ENCODE measurements around the gene ARL1. TPM values are rescaled to one million over a fixed set of nuclear protein-coding genes. Genes with fewer than 3 reads are reported as not detected.
"Not testable (repeated sequence)": the region's sequence is repeated elsewhere in the genome, so short reads cannot be mapped to it uniquely, and the experiment has no call there.

Gene ARL1
- total RNA-seq, 1 donor from 2014 or later, result 45.4 TPM

- Mint-ChIP-seq H3K9me3 (no peaks in the 10 kb centered on the region), H3K4me1 (peaks cover 24% of the 10 kb centered on the region), H3K4me3 (peak overlapping the region; percentile 99), H3K27ac (peak overlapping the region; percentile 97), H3K36me3 (ENCODE audit: low read depth) (peaks cover 16% of the 10 kb centered on the region), H3K27me3 (no peaks in the 10 kb centered on the region)
- ChIA-PET POLR2A (interaction anchor here (0.8 to 3.2 kb wide), 7 partner anchors 19 to 529 kb away, joined by 4 to 16 read pairs (median 4); partner anchors contain the start of genes GNPTAB and UTP20), CTCF (interaction anchor here (1.3 kb wide), 1 partner anchor 422 kb away, joined by 6 read pairs; no protein-coding TSS in a partner anchor)
- no peak for TF ChIP-seq CTCF (IDR thresholded peaks at IDR 0.05)
- ATAC-seq (ENCODE audit: low read depth), result peak; percentile 10
- no peak for DNase-seq
- intact Hi-C loops (cut with micrococcal nuclease), result loop anchor here (5.0 to 10.0 kb wide), 2 partner anchors 525 to 1078 kb away; partner anchors contain the start of gene IGF1
Measured at GRCh38 chr12:101407049-101407435, 530 bp downstream of the ARL1 start.

DNA sequence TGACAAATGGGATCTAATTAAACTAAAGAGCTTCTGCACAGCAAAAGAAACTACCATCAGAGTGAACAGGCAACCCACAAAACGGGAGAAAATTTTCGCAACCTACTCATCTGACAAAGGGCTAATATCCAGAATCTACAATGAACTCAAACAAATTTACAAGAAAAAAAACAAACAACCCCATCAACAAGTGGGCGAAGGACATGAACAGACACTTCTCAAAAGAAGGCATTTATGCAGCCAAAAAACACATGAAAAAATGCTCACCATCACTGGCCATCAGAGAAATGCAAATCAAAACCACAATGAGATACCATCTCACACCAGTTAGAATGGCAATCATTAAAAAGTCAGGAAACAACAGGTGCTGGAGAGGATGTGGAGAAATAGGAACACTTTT, 16.4 kb downstream of the ARL1 start:
- H3K36me3 Mint-ChIP-seq (ENCODE audit: low read depth), result peaks cover 58% of the 10 kb centered on the region

GRCh38 chr12:101379149-101379548, 28.4 kb downstream of the ARL1 start:
- no peak for TF ChIP-seq CTCF (IDR thresholded peaks at IDR 0.05)
- no peak overlapping the region for H3K27ac Mint-ChIP-seq
- ChIA-PET POLR2A (no interaction called here), CTCF (no interaction called here)
- no peaks in the 10 kb centered on the region for H3K4me1 Mint-ChIP-seq
- no peaks in the 10 kb centered on the region for H3K27me3 Mint-ChIP-seq
- intact Hi-C loops (cut with micrococcal nuclease), result no loop called here
- ATAC-seq (ENCODE audit: low read depth) (no peak), DNase-seq (no peak)
- H3K9me3 Mint-ChIP-seq, result no peaks in the 10 kb centered on the region
- peaks cover 91% of the 10 kb centered on the region for H3K36me3 Mint-ChIP-seq (ENCODE audit: low read depth)
- H3K4me3 Mint-ChIP-seq, result no peak overlapping the region

More for the DNA sequence above, 16.4 kb downstream of the ARL1 start:
- intact Hi-C loops (cut with micrococcal nuclease); ATAC-seq (ENCODE audit: low read depth); H3K27ac Mint-ChIP-seq; H3K27me3 Mint-ChIP-seq; H3K4me3 Mint-ChIP-seq; DNase-seq; CTCF ChIA-PET; H3K4me1 Mint-ChIP-seq; H3K9me3 Mint-ChIP-seq; POLR2A ChIA-PET: not testable (repeated sequence)

- H3K36me3 Mint-ChIP-seq (ENCODE audit: low read depth), result peaks cover 90% of the 10 kb centered on the region
- H3K27me3 Mint-ChIP-seq, result no peaks in the 10 kb centered on the region
- ChIA-PET CTCF (no interaction called here), POLR2A (interaction anchor here (1.3 kb wide), 1 partner anchor 10 kb away, joined by 6 read pairs; no protein-coding TSS in a partner anchor)
- DNase-seq, result no peak
- no peak for TF ChIP-seq CTCF (IDR thresholded peaks at IDR 0.05)
- H3K4me1 Mint-ChIP-seq, result no peaks in the 10 kb centered on the region
- intact Hi-C loops (cut with micrococcal nuclease), result no loop called here
- no peak for ATAC-seq (ENCODE audit: low read depth)
- H3K4me3 Mint-ChIP-seq, result no peak overlapping the region
- no peaks in the 10 kb centered on the region for H3K9me3 Mint-ChIP-seq
- no peak overlapping the region for H3K27ac Mint-ChIP-seq
Measured at GRCh38 chr12:101375573-101375972, 32.0 kb downstream of the ARL1 start.

DNA sequence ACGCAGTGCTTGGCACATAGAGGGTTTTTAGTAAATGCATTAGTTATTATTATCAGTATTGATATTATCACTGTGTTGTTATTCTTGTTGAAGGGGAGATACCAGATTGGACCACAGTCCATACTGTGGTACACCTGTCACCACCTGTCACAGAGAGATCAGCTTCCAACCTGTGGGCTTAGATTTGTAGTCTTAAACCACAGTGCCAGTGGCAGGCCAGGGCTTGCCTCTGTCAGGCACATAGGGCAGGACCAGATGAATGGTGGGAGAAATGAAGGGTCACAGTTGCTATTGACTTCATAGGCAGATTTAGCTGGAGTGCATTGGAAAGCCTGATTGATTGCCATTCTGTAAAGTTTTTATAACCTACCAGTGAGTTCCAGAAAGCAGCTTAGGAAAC, 35.1 kb downstream of the ARL1 start:
- POLR2A ChIA-PET, result no interaction called here
- H3K4me1 Mint-ChIP-seq, result no peaks in the 10 kb centered on the region
- H3K4me3 Mint-ChIP-seq, result no peak overlapping the region
- intact Hi-C loops (cut with micrococcal nuclease), result no loop called here
- DNase-seq (no peak), ATAC-seq (ENCODE audit: low read depth) (no peak)
- no peaks in the 10 kb centered on the region for H3K27me3 Mint-ChIP-seq
- no peak for TF ChIP-seq CTCF (IDR thresholded peaks at IDR 0.05)
- no peak overlapping the region for H3K27ac Mint-ChIP-seq
- H3K9me3 Mint-ChIP-seq, result no peaks in the 10 kb centered on the region
- peaks cover 91% of the 10 kb centered on the region for H3K36me3 Mint-ChIP-seq (ENCODE audit: low read depth)
- CTCF ChIA-PET, result no interaction called here

DNA sequence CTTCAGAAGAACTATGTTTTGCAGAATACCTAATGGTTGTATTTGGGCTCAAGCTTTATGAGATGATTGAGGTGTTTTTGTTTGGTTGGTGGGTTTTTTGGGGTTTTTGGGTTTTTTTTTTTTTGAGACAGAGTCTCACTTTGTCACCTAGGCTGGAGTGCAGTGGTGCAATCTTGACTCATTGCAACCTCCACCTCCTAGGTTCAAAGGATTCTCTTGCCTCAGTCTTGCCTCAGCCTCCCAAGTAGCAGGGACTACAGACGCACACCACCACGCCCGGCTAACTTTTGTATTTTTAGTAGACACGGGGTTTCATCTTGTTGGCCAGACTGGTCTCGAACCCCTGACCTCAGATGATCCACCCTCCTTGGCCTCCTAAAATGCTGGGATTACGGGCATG, 39.6 kb downstream of the ARL1 start:
- H3K27me3 Mint-ChIP-seq, result no peaks in the 10 kb centered on the region
- ChIA-PET POLR2A (no interaction called here), CTCF (no interaction called here)
- DNase-seq (no peak), ATAC-seq (ENCODE audit: low read depth) (no peak)
- intact Hi-C loops (cut with micrococcal nuclease), result no loop called here
- no peak overlapping the region for H3K27ac Mint-ChIP-seq
- H3K4me3 Mint-ChIP-seq, result no peak overlapping the region
- no peaks in the 10 kb centered on the region for H3K4me1 Mint-ChIP-seq
- TF ChIP-seq CTCF (IDR thresholded peaks at IDR 0.05), result no peak
- H3K36me3 Mint-ChIP-seq (ENCODE audit: low read depth), result peaks cover 91% of the 10 kb centered on the region
- H3K9me3 Mint-ChIP-seq, result no peaks in the 10 kb centered on the region
